ENCODE results near the gene CAPZA2.

The CAPZA2 gene

DNA sequence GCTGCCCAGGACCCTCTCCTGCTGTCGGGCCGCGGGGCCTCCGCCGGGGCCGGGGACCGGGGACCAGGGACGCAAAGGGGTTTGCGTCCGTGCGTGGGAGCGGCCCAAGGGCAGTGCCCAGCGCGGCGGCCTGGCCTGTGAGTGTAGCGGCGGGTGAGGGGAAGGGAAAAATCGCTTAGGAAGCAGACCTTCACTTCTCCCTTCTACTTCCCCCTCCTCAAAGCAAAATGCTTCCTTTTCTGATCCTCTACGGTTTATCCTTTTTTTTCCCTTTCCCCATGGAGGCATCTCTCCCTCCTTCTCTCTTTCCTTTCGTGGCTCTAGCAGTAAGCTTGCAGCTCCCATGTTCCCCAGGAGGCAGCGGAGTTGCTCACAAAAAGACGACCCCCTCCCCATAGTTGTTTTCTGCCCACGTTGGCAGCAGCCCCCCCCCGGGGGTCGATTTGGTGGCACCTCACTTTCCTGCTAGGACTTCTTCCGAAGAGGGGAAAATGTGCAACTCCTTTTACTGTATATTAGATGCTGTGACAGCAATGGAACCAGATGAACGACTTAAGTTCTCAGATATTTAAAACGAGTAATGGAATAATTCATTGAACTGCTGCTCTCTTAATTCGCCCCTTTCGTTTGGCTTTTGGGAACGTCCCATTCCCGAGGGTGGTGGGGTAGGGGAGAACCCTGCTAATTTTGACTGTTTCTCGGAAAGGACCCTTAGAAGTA lies 724 bp downstream of the CAPZA2 start:
- no peak for DNase-seq

DNA sequence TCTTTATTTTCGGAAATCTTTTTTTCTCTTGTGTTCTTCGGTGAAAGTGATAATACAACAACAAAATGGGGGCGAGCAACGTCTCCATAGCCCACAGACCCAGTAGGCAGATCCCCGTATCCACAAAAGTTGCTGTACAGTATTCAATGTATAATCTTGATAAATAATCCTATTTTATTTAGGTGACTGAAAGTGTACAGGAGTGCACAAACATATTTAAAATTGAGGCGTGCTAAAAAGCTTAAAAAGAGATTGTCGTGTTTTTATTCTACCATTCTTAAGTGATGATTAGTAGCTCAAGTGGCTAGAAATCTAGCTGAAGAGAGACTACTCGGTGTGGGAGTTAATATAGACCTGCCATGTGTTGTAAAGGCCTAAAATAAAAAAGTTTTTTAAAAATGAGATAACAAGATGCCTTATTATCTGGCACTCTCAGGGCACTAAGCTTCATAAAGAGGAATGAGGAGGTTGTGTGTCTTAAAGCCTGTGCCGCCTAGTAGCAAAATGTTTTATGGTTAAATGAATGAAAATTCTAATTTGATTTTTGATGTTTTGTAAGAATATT lies 1.6 kb downstream of the CAPZA2 start:
- no peak for DNase-seq

DNA sequence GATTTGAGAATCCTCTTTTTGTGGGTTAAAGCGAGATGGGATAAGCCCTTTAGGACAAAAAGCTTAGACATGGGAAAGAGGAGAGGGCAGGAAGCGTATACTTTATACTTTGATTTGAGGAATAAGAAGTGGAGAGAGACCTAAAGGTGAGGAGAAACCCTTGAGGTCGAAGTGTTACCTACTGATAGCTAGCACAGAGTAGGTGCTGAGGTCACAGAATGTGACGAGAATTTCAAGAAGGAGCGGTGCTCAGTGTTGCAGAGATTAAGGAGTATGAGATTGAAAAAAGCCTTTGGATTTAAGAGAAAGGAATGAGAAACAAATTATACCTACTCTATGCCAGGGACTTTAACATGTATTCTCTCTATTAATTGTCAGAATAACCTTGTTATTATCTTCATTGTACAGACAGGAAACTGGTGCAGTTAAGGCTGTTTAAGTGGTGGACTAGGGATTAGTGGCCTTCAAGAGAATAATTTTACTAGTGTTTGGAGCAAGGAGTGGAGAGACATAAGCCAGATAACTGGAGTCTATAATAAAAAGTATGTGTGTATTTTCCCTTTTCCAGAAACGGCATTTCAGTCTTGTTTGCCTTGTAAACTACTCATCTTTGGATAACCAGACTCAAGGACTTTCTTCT lies 8.8 kb downstream of the CAPZA2 start:
- DNase-seq: no peak

DNA sequence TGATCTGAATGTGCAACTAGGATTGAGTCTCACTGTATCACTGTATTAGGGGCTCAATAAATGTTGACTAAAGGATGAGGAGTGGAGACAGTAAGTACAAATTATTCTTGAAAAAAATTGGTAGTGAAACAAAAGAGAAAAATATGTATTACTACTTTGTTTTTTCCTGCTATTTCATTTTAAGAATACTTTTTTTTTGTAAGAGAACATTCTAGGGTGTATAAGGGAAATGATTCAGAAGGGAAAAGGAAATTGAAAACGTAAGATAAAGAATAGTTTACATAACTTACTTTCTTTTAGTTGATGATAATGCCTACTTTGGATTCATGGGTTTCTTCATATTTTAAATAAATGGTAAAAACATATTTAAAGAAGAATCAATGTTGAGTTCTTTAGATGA lies 9.6 kb downstream of the CAPZA2 start:
- DNase-seq: no peak

DNA sequence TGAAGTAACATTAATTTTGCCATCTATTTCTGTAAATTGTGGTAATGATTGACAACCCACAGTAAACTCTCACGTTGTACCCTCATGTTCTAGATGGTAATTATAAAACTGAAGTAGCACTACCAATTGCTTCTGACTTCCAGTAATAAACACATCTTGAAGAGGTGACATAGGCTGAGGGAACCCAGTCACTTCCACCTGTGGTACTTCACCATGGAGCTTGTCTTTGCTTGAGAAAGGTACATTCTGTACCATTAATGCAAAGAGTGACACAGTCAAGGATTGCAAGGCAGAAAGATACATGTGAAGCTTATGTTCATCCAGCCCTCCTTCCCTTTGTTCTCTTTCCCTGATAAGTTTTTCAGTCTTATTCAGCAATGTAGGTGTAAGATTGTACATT lies 11.2 kb downstream of the CAPZA2 start:
- DNase-seq: no peak

DNA sequence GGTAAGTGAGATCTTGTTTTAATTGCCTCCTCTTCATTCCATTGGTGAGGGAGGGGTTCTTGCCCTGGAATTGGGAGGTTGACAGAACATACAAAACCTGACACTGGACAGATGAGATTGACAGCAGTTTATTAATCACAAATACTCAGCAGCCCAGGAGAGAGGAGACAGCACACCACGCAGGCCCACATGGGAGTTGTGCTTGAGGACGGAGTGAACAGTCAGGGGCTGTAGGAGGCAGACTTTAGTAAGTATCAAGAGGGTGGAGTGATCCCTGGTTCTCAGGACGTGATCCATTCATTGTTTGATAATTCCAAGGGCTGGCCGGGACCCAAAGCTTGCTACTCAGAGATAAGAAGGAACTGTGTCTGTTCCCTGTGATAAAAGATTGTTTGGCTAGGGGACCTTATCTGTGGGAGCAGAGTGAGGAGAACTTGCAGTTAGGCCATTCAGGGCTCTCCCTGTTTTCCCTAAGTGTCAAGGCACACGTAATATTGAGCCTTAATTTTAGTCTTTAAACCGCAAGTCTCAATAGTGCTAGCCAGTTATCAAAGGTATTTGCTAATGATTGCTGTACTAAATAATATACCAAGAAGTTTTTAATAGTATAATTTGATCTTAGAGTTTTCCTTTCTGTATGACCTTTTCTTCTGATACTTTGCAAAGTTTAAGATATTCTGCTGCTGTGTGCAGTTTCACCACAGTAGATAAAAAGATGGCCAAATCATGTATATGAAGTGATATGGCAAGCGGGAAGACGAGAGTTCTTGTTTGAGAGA lies 14.5 kb downstream of the CAPZA2 start:
- DNase-seq: no peak

DNA sequence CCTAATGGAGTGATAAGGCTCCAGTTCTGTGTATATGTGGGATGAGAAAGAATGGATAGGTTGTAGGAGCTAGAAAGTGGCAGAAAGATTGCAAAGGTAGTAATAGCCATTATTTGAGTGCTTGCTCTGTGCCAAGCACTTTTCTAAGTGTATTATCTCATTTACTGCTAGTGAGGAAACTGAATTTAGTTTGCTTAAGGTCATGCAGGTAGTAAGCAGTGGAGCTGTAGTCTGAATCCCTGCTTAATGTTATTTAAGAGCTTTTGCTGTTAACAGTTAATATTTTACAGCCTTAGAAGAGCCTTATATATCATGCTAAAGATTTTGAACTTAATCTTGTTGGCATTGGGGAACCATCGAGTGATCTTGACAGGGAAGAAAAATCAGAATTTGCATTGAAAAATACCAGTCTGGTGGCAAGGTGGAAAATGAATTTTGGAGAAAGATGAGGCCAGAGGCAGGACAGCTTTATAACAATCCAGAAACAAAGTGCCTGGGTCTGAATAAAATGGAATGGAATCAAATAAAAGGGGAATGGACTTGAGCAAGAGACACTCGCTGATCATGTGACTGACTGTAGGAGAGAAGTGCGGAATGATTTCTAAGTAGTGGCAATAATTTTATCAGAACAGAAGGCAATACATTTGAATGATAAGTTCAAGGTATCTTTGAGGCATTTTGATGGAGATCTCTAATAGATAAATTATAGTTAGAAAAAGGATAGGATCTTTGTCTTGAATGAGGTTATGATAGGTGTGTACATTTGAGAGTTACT lies 15.2 kb downstream of the CAPZA2 start:
- DNase-seq: no peak

DNA sequence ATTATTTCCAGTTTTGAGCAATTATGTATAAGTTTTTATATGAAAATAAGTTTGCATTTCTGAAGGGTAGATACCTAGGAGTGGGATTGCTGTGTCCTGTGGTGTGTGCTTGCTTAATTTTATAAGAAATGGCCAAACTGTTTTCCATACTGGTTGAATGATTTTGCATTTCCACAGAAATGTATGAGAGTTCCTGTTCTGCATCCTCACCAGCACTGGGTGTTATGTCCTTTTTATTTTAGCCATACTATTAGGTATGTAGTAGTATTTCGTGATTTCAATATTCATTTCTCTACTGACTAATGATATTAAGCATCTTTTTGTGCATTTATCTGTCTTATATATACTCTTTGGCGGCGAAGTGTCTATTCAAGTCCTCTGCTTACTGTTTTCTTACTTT lies 22.3 kb downstream of the CAPZA2 start:
- no peak for DNase-seq

DNA sequence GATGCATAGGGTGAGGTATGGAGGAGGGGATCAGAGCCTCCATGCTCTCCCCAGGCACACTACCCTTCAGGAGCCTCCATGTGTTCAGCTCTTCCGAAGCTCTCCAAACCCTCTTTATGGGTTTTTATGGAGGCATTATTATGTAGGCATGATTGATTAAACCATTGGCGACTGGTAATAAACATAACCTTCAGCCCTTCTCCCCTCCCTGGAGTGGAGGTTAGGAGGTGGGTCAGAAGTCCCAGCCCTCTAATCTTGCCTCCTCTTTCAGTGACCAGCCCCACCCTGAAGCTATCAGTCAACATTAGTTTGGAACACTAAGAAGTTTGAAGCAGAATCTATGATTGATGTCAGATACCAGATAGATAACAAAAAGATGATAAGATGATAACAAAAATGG lies 23.3 kb downstream of the CAPZA2 start:
- DNase-seq: no peak

DNA sequence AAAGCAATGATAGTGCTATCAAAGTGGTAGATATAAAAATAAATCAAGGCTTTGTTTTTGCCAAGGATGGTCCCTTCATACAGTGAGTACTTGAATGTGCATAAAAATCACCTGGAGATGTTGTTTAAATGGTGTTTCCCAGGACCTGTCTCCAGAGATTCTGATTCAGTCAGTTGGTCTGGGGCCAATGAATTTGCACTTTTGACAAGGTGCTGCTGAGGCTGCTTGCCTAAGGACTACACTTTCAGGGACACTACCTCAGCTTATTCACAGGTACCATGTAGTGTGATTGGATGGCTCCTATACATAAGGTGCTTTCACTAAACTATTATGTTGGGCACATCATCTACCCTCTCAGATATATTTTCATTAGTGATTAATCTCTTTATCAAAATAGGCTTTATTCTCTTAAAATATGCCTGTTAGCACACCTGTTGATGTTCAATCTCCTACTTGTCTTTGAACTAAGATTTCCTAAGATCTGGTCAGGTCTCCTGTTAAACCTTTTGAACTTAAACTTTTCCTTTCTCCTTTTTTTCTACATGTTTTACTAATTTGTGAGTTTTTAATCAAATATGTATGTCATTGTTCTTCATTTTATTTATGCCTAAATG lies 24.3 kb downstream of the CAPZA2 start:
- no peak for DNase-seq

DNA sequence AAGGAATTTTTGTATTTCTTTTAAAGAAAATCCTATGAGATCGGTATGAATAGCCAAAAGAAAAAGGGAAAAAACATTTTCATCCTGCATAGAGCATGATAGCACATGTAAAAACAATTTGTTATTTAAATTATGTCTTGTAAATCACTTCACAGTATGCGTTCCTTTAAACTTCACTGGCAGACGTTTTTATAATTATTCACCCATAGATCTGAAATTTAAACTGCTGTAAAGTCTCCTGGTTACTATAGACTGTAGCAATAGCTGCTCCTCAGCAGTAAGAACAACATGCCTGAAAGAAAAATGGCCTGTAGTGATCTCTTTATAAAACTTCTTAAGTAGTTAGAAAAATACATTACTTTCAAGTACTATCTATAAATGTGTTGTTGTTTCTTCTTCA lies 26.5 kb downstream of the CAPZA2 start:
- DNase-seq: no peak

DNA sequence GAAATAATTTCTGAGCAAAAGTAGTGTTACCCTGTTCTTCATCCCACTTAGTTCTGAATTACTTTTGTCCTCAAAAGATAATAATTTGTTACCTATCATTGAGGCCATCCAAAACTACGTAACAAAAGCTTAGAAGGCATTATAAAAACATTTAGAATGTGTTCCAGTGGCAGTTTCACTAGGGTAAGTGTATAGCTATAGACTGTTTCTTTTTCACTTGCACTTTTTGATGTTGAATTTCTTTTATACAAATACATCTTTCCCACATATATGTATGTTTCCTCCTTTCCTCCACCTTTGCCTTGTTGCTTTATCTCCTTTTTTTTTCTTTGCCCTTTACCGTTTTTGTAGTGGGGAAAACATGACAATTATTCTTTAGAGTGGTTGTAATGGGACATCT lies 33.5 kb downstream of the CAPZA2 start:
- no peak for DNase-seq

DNA sequence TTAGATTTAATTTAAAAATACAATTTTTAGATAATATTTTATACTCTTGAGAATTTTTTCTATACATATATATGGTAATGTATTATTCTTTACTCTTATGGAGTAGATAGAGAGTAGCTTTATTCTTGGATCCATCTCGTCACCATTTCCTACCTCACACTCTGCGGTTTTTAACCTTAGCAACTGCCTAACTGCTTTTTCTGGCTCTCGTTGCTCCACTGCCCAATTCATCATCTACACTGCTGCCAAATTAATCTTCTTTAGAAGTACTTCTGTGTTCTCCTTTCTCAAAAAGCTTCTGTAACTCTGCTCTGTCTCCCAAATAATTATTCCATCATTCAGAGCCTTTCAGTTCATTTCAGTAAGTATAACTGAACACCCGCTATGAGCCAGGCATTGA lies 35.3 kb downstream of the CAPZA2 start:
- no peak for DNase-seq

DNA sequence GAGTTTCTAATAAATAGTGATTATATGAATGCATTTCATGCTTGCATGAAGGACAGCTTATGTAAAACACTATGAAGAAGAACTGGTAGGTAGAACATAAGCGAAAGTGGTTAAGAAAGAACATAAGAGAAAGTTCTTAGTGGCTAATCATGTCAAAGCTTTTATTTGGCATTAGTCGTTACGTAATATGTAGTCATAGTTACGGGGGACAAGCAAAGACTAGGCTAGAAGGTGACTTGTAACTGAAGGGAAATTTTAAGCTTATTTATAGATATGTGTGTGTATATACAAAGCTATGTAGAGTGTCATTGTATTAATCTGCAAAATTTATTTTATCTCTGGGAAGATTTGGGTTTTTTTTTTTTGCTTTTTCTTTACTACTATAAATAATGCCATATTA lies 36.9 kb downstream of the CAPZA2 start:
- DNase-seq: no peak

DNA sequence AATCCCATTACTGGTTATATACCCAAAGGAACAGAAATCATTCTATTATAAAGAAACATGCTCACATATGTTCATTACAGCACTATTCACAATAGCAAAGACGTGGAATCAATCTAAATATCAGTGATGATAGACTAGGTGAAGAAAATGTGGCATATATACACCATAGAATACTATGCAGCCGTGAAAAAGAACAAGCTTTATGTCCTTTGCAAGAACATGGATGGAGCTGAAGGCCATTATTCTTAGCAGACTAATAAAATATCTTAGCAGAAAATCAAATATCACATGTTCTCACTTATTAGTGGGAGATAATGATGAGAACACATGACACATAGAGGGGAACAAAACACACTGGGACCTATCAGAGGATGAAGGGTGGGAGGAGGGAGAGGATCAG lies 38.8 kb downstream of the CAPZA2 start:
- DNase-seq: no peak

DNA sequence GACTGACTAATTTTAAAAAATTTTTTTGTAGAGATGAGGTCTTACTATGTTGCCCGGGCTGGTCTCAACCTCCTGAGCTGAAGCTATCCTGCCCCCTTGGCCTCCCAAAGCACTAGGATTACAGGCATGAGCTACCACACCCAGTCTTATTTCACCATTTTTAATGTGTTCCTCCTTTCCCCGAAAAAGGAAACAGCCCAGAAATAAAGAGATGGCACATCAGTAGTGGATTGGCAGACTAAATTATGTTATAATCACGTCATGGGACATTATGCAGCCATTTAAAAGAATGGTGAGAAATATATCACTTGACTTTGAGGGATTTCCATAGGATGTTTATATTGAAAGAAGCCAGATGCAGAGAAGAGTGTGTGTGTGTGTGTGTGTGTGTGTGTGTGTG lies 40.5 kb downstream of the CAPZA2 start:
- no peak for DNase-seq

DNA sequence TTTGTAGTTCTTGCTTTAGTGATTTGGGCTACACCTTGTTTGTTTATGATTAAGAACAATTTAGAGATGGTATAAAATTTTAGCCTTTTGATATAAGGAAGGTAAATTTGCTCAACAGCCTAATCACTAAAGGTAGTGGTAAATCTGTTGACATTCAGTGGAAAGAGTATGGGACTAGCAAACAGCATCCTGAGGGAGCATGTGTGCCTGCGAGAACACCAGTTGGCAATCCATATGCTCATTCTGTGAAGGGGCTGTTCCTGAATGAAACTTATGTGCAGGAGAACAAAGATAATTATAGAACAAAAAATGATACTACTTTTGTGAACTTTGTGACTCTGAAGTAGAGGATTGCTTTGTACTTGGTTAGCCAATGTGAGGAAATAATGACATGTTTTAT lies 44.0 kb downstream of the CAPZA2 start:
- DNase-seq: no peak

DNA sequence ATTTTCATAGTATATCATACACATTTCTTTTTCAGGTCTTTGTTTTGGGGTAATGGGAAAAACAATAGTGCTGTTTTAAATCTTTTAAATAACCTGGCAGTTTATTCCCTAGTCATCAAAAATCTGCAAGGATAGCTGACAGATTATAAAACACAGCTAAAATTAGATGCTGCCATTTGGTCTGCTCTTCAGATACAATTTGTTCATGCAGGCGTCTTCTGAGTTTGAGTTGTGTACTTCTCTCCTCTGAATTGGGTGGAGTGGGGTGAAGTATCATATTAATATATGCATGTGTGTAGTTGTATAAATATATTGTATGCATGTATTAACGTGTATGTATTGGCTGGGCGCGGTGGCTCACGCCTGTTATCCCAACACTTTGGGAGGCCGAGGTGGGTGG lies 48.0 kb downstream of the CAPZA2 start:
- no peak for DNase-seq

DNA sequence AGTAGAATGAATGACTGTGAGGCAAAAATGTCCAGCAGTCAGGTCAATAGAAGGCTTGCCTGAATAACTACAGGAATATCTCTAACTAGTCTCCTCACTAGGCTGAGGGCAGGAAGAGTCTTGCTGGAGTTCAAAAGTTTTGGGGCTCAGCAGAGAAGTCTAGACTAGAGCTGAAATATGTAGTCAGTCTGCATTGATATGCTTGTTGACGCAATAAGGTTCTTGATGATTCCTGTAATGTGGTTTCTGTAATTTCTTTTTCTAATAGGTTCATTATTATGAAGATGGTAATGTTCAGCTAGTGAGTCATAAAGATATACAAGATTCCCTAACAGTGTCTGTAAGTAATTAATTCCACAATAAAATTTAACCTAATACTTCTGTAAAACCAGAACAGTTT lies 49.4 kb downstream of the CAPZA2 start:
- no peak for DNase-seq

DNA sequence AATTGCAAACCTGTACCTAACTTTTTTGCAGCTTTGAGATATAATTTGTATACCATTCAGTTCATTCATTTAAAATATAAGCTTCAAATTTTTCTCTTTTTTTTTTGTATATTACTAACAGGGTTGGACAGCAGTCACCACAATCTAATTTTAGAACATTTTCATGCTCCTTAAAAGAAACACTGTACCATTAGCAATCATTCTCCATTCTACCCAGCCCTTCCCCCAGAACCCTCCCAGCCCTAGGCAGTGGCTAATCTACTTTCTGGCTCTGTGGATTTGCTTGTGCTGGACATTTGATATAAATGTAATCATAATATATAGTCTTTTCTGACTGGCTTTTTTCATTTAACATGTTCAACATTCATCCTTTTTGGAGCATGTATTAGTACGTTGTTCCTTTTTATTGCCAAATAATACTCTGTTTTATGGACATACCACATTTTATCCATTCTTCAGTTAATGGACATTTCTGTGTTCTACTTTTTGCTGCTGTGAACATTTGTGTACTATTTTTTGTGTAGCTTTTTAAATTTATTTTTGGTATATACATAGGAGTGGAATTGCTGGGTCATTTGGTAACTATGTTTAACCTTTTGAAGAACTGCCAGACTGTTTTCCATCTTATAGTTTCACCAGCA lies 50.0 kb downstream of the CAPZA2 start:
- no peak for DNase-seq

DNA sequence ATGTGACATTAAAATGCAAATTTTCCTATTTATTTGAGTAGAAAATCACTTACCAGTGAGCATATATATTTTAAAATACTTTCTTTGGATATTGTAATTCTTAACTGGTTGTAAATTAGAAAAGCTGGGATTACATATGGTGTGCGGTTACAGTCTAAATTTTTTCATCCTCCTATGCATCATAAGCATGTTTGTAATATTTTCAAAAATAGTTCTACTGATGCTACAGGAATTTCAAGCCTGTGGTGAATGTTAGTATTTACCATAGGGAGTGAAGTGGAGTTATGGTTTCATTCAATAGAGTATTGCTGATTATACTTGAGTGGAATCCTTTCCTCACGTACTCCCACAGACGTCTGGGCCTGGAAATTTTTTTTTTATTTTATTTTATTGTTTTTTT lies 56.3 kb downstream of the CAPZA2 start:
- DNase-seq: no peak

DNA sequence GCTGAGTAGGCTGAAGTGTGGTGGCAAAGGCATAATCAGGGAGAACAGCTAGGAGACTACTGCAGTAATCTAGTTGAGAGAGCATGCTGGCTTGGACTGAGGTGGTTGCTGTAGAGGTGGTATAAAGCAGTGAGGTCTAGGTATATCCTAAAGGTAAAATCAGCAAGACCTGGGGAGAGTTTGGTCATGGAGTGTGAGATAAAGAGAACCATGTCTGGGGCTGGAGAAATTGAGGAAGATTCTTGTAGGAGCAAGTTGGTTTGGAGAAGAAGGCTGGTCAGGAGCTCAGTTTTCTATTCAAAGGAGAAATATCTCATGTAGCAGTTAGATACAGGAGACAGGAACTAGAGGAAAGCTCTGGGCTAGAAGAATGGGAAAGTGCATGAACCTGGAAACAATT lies 58.0 kb downstream of the CAPZA2 start:
- DNase-seq: no peak
